HFF-Myc (cell line): ENCODE measurements around the gene ADAMTS8.

Experiments used
- DNase-seq: peaks from one replicate; pipeline ENCODE4 v3.0.0-alpha.2; 2011; ENCODE audit warnings: low read depth; ENCODE audit errors: extremely low read depth
- H3K4me3 ChIP-seq: replicated peaks from 2 replicates; pipeline ENCODE4 v1.5.1; 2011; ENCODE audit warnings: low read depth, mild to moderate bottlenecking, control low read depth, low read length
- CTCF ChIP-seq: IDR thresholded peaks from 2 replicates; pipeline ENCODE4 v1.5.1; 2012; ENCODE audit warnings: mild to moderate bottlenecking, low read depth, low read length, control low read depth; ENCODE audit errors: missing control alignments

ADAMTS8 gene

GRCh38 chr11:130462101-130462885 lies 33.9 kb upstream of the ADAMTS8 start:
- TF ChIP-seq CTCF = no peak
- DNase-seq = no peak
- no peak overlapping the region for H3K4me3 ChIP-seq

- H3K4me3 ChIP-seq = no peak overlapping the region
- DNase-seq = no peak
- TF ChIP-seq CTCF = no peak
These were observed 31.1 kb upstream of the ADAMTS8 start for GRCh38 chr11:130459521-130459920.

GRCh38 chr11:130458410-130458729 lies 30.0 kb upstream of the ADAMTS8 start:
- no peak overlapping the region for H3K4me3 ChIP-seq
- DNase-seq = no peak
- TF ChIP-seq CTCF = no peak

- no peak overlapping the region for H3K4me3 ChIP-seq
- no peak for DNase-seq
These were observed 29.4 kb upstream of the ADAMTS8 start for GRCh38 chr11:130457623-130458409.

GRCh38 chr11:130456286-130456685 lies 27.9 kb upstream of the ADAMTS8 start:
- TF ChIP-seq CTCF = no peak
- DNase-seq = no peak
- H3K4me3 ChIP-seq = no peak overlapping the region

More at GRCh38 chr11:130457623-130458409, 29.4 kb upstream of the ADAMTS8 start:
- TF ChIP-seq CTCF = no peak

- DNase-seq = no peak
- no peak for TF ChIP-seq CTCF
These were observed 27.2 kb upstream of the ADAMTS8 start for GRCh38 chr11:130455483-130456127.

More at GRCh38 chr11:130455483-130456127, 27.2 kb upstream of the ADAMTS8 start:
- no peak overlapping the region for H3K4me3 ChIP-seq
